ENCODE results near the gene GFRA1. TPM values are rescaled to one million over a fixed set of nuclear protein-coding genes. Genes with fewer than 3 reads are reported as not detected.

Gene GFRA1
- total and polyA plus RNA-seq, 7 experiments from 2014 or later: not detected

- no peaks in the 10 kb centered on the region for H3K4me1 ChIP-seq (ENCODE audit: control insufficient read depth in 2 of 2, insufficient read depth in 2 of 2, low read length in 2 of 2)
- CTCF ChIA-PET: no interaction called here
- POLR2A ChIA-PET: no interaction called here
- no peak overlapping the region for H3K4me3 ChIP-seq (ENCODE audit: low read length)
- H3K36me3 Mint-ChIP-seq: no peaks in the 10 kb centered on the region
- no peak overlapping the region for H3K4me3 Mint-ChIP-seq
- H3K36me3 ChIP-seq (ENCODE audit: control insufficient read depth in 2 of 3, insufficient read depth in 3 of 3, low read length in 3 of 3): no peaks in the 10 kb centered on the region
- no peak overlapping the region for H3K27ac ChIP-seq (ENCODE audit: low read depth, low read length)
- no peaks in the 10 kb centered on the region for H3K4me1 Mint-ChIP-seq
- no peak overlapping the region for H3K27ac Mint-ChIP-seq
- no peaks in the 10 kb centered on the region for H3K27me3 ChIP-seq (ENCODE audit: control insufficient read depth in 2 of 2, insufficient read depth in 2 of 2, low read length in 2 of 2)
- peaks cover 0 to 6% (median 0%) of the 10 kb centered on the region in 11 donors for H3K9me3 Mint-ChIP-seq
- intact Hi-C loops (cut with micrococcal nuclease): no loop called here
- H3K27me3 Mint-ChIP-seq: no peaks in the 10 kb centered on the region
- DNase-seq: no peak
- no peak for ATAC-seq
- no peaks in the 10 kb centered on the region for H3K9me3 ChIP-seq (ENCODE audit: control insufficient read depth in 2 of 3, low read length in 3 of 3)
Measured at GRCh38 chr10:116049974-116050304, 223.1 kb downstream of the GFRA1 start.

GRCh38 chr10:116049158-116049973 lies 223.6 kb downstream of the GFRA1 start:
- Mint-ChIP-seq H3K36me3 (no peaks in the 10 kb centered on the region), H3K9me3 (peaks cover 0 to 5% (median 0%) of the 10 kb centered on the region in 11 donors), H3K4me1 (no peaks in the 10 kb centered on the region), H3K27me3 (no peaks in the 10 kb centered on the region), H3K27ac (no peak overlapping the region), H3K4me3 (no peak overlapping the region)
- no peaks in the 10 kb centered on the region for H3K9me3 ChIP-seq (ENCODE audit: control insufficient read depth in 2 of 3, low read length in 3 of 3)
- ChIA-PET CTCF (no interaction called here), POLR2A (no interaction called here)
- intact Hi-C loops (cut with micrococcal nuclease): no loop called here
- no peaks in the 10 kb centered on the region for H3K36me3 ChIP-seq (ENCODE audit: control insufficient read depth in 2 of 3, insufficient read depth in 3 of 3, low read length in 3 of 3)
- H3K27me3 ChIP-seq (ENCODE audit: control insufficient read depth in 2 of 2, insufficient read depth in 2 of 2, low read length in 2 of 2): no peaks in the 10 kb centered on the region
- H3K27ac ChIP-seq (ENCODE audit: low read depth, low read length): no peak overlapping the region
- ATAC-seq (no peak), DNase-seq (no peak)
- no peaks in the 10 kb centered on the region for H3K4me1 ChIP-seq (ENCODE audit: control insufficient read depth in 2 of 2, insufficient read depth in 2 of 2, low read length in 2 of 2)
- H3K4me3 ChIP-seq (ENCODE audit: low read length): no peak overlapping the region

GRCh38 chr10:116045366-116046356 lies 227.3 kb downstream of the GFRA1 start:
- intact Hi-C loops (cut with micrococcal nuclease): no loop called here
- H3K4me1 Mint-ChIP-seq: no peaks in the 10 kb centered on the region
- no peak overlapping the region for H3K4me3 Mint-ChIP-seq
- ChIA-PET CTCF (interaction anchor here (0.6 kb wide), 1 partner anchor 604 kb away, joined by 5 read pairs; no protein-coding TSS in a partner anchor), POLR2A (no interaction called here)
- Histone ChIP-seq H3K36me3 (ENCODE audit: control insufficient read depth in 2 of 3, insufficient read depth in 3 of 3, low read length in 3 of 3) (no peaks in the 10 kb centered on the region), H3K27me3 (ENCODE audit: control insufficient read depth in 2 of 2, insufficient read depth in 2 of 2, low read length in 2 of 2) (no peaks in the 10 kb centered on the region), H3K4me1 (ENCODE audit: control insufficient read depth in 2 of 2, insufficient read depth in 2 of 2, low read length in 2 of 2) (no peaks in the 10 kb centered on the region), H3K9me3 (ENCODE audit: control insufficient read depth in 2 of 3, low read length in 3 of 3) (no peaks in the 10 kb centered on the region), H3K4me3 (ENCODE audit: low read length) (no peak overlapping the region), H3K27ac (ENCODE audit: low read depth, low read length) (no peak overlapping the region)
- no peak overlapping the region for H3K27ac Mint-ChIP-seq
- H3K27me3 Mint-ChIP-seq: peaks cover 0 to 7% (median 0%) of the 10 kb centered on the region in 5 donors
- ATAC-seq (no peak), DNase-seq (no peak)
- H3K9me3 Mint-ChIP-seq: peaks cover 0 to 5% (median 0%) of the 10 kb centered on the region in 11 donors
- H3K36me3 Mint-ChIP-seq: no peaks in the 10 kb centered on the region

- Mint-ChIP-seq H3K27ac (no peak overlapping the region), H3K4me1 (no peaks in the 10 kb centered on the region), H3K4me3 (no peak overlapping the region), H3K27me3 (peaks cover 0 to 7% (median 0%) of the 10 kb centered on the region in 5 donors), H3K36me3 (no peaks in the 10 kb centered on the region), H3K9me3 (peaks cover 0 to 5% (median 0%) of the 10 kb centered on the region in 11 donors)
- DNase-seq (no peak), ATAC-seq (no peak)
- POLR2A ChIA-PET: no interaction called here
- H3K27me3 ChIP-seq (ENCODE audit: control insufficient read depth in 2 of 2, insufficient read depth in 2 of 2, low read length in 2 of 2): no peaks in the 10 kb centered on the region
- H3K27ac ChIP-seq (ENCODE audit: low read depth, low read length): no peak overlapping the region
- intact Hi-C loops (cut with micrococcal nuclease): no loop called here
- H3K9me3 ChIP-seq (ENCODE audit: control insufficient read depth in 2 of 3, low read length in 3 of 3): no peaks in the 10 kb centered on the region
- no peaks in the 10 kb centered on the region for H3K4me1 ChIP-seq (ENCODE audit: control insufficient read depth in 2 of 2, insufficient read depth in 2 of 2, low read length in 2 of 2)
- H3K36me3 ChIP-seq (ENCODE audit: control insufficient read depth in 2 of 3, insufficient read depth in 3 of 3, low read length in 3 of 3): no peaks in the 10 kb centered on the region
- no peak overlapping the region for H3K4me3 ChIP-seq (ENCODE audit: low read length)
- CTCF ChIA-PET: no interaction called here
Measured at GRCh38 chr10:116044801-116045248, 228.2 kb downstream of the GFRA1 start.

GRCh38 chr10:116043861-116044260 lies 229.1 kb downstream of the GFRA1 start:
- Mint-ChIP-seq H3K27ac (no peak overlapping the region), H3K4me3 (no peak overlapping the region), H3K4me1 (no peaks in the 10 kb centered on the region), H3K27me3 (peaks cover 0 to 7% (median 0%) of the 10 kb centered on the region in 5 donors), H3K36me3 (no peaks in the 10 kb centered on the region), H3K9me3 (peaks cover 0 to 3% (median 0%) of the 10 kb centered on the region in 11 donors)
- ChIA-PET POLR2A (no interaction called here), CTCF (no interaction called here)
- Histone ChIP-seq H3K27ac (ENCODE audit: low read depth, low read length) (no peak overlapping the region), H3K27me3 (ENCODE audit: control insufficient read depth in 2 of 2, insufficient read depth in 2 of 2, low read length in 2 of 2) (no peaks in the 10 kb centered on the region), H3K36me3 (ENCODE audit: control insufficient read depth in 2 of 3, insufficient read depth in 3 of 3, low read length in 3 of 3) (no peaks in the 10 kb centered on the region), H3K4me3 (ENCODE audit: low read length) (no peak overlapping the region), H3K9me3 (ENCODE audit: control insufficient read depth in 2 of 3, low read length in 3 of 3) (no peaks in the 10 kb centered on the region), H3K4me1 (ENCODE audit: control insufficient read depth in 2 of 2, insufficient read depth in 2 of 2, low read length in 2 of 2) (no peaks in the 10 kb centered on the region)
- ATAC-seq (no peak), DNase-seq (no peak)
- intact Hi-C loops (cut with micrococcal nuclease): no loop called here

- DNase-seq: no peak
- CTCF ChIA-PET: no interaction called here
- Histone ChIP-seq H3K27ac (ENCODE audit: low read depth, low read length) (no peak overlapping the region), H3K9me3 (ENCODE audit: control insufficient read depth in 2 of 3, low read length in 3 of 3) (no peaks in the 10 kb centered on the region), H3K4me1 (ENCODE audit: control insufficient read depth in 2 of 2, insufficient read depth in 2 of 2, low read length in 2 of 2) (no peaks in the 10 kb centered on the region), H3K36me3 (ENCODE audit: control insufficient read depth in 2 of 3, insufficient read depth in 3 of 3, low read length in 3 of 3) (no peaks in the 10 kb centered on the region), H3K4me3 (ENCODE audit: low read length) (no peak overlapping the region), H3K27me3 (ENCODE audit: control insufficient read depth in 2 of 2, insufficient read depth in 2 of 2, low read length in 2 of 2) (no peaks in the 10 kb centered on the region)
- Mint-ChIP-seq H3K27me3 (peaks cover 0 to 7% (median 0%) of the 10 kb centered on the region in 5 donors), H3K4me1 (no peaks in the 10 kb centered on the region), H3K36me3 (no peaks in the 10 kb centered on the region), H3K9me3 (peaks cover 0 to 4% (median 0%) of the 10 kb centered on the region in 11 donors), H3K27ac (no peak overlapping the region), H3K4me3 (no peak overlapping the region)
- intact Hi-C loops (cut with micrococcal nuclease): no loop called here
- ATAC-seq: no peak
- POLR2A ChIA-PET: no interaction called here
Measured at GRCh38 chr10:116043304-116043703, 229.7 kb downstream of the GFRA1 start.
